Dendritic cell treated with granulocyte-macrophage colony-stimulating factor and Interleukin-4, amounts not matched to agents 40 ng/mL and 50 ng/mL, for 4 days (primary cell): ENCODE data around the gene HDAC7.
A peak's percentile ranks its signal among the peaks of the same experiment; 100 is the strongest.

Source experiments
- H3K27ac Mint-ChIP-seq: one replicate; pipeline ENCODE4 v1.8.0; 2022; ENCODE audit warnings: mild to moderate bottlenecking, mixed read lengths
- H3K27me3 Mint-ChIP-seq: one replicate; pipeline ENCODE4 v1.8.0; 2022; ENCODE audit warnings: mild to moderate bottlenecking, mixed read lengths
- H3K36me3 Mint-ChIP-seq: one replicate; pipeline ENCODE4 v1.8.0; 2022; ENCODE audit warnings: low read depth, mixed read lengths
- H3K4me1 Mint-ChIP-seq: one replicate; pipeline ENCODE4 v1.8.0; 2022; ENCODE audit warnings: low read depth, mixed read lengths
- H3K4me3 Mint-ChIP-seq: one replicate; pipeline ENCODE4 v1.8.0; 2022; ENCODE audit warnings: mild to moderate bottlenecking, moderate library complexity, mixed read lengths
- H3K9me3 Mint-ChIP-seq: one replicate; pipeline ENCODE4 v1.8.0; 2022; ENCODE audit warnings: mixed read lengths
- intact Hi-C: fragments of 100-400 bp; cut with micrococcal nuclease; formaldehyde crosslinking; loops from one replicate; pipeline ENCODE4 v1.15.0; 2022

The HDAC7 gene

DNA sequence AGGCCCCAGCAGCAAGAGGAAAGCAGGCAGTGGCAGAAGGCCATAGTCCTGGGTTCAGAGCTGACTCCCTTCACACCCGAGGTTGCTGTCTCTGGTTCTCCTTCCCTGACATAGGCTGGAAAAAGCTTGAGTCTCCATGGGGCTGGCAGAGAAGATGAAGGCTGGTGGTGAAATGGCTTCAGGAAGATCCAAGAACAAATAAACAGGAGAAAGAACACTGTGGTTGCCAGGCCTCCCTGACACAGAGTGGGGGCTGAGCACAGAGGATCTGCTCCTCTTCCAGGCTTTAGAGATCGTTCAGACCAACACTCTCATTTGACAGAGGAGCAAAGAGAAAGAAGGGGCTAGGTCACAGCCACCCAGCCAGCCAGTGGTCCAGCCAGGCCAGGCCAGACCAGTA, 14.3 kb downstream of the HDAC7 start:
- intact Hi-C loops = no loop called here
- peaks cover 13% of the 10 kb centered on the region for H3K36me3 Mint-ChIP-seq
- no peak overlapping the region for H3K4me3 Mint-ChIP-seq
- H3K27ac Mint-ChIP-seq = peak overlapping the region; percentile 51
- no peaks in the 10 kb centered on the region for H3K9me3 Mint-ChIP-seq
- H3K4me1 Mint-ChIP-seq = peaks cover 97% of the 10 kb centered on the region
- H3K27me3 Mint-ChIP-seq = no peaks in the 10 kb centered on the region

GRCh38 chr12:47804171-47804570, 15.5 kb downstream of the HDAC7 start:
- no peaks in the 10 kb centered on the region for H3K9me3 Mint-ChIP-seq
- H3K36me3 Mint-ChIP-seq = peaks cover 13% of the 10 kb centered on the region
- intact Hi-C loops = no loop called here
- H3K27ac Mint-ChIP-seq = peak overlapping the region; percentile 84
- H3K27me3 Mint-ChIP-seq = no peaks in the 10 kb centered on the region
- peaks cover 97% of the 10 kb centered on the region for H3K4me1 Mint-ChIP-seq
- no peak overlapping the region for H3K4me3 Mint-ChIP-seq

GRCh38 chr12:47803191-47803875, 16.4 kb downstream of the HDAC7 start:
- Mint-ChIP-seq H3K4me3 (peak overlapping the region; percentile 40), H3K36me3 (peaks cover 17% of the 10 kb centered on the region), H3K9me3 (no peaks in the 10 kb centered on the region), H3K27ac (peak overlapping the region; percentile 84), H3K4me1 (peaks cover 91% of the 10 kb centered on the region), H3K27me3 (no peaks in the 10 kb centered on the region)
- intact Hi-C loops = no loop called here

DNA sequence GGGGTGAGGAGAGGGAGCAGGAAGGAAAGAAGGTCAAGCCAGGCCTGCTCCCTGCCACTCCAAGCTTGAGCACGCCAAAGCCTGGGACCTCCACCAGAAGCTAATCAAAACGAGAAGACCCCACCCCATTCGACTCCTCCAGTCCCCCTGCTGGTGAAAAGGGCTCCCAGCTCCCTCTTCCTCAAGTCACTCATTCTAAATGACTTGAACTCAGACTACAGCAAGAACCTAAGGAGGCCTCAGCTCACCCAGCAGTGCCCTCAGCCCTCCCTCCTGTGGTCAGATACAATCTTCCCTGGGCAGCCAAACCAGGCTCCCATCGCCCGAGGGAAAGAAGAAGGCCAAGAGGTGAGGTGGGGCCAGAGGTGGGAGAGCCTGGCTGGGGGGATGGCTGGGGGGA, 17.4 kb downstream of the HDAC7 start:
- intact Hi-C loops = no loop called here
- Mint-ChIP-seq H3K36me3 (peaks cover 27% of the 10 kb centered on the region), H3K9me3 (no peaks in the 10 kb centered on the region), H3K4me1 (peaks cover 86% of the 10 kb centered on the region), H3K27me3 (no peaks in the 10 kb centered on the region), H3K4me3 (peak overlapping the region; percentile 17), H3K27ac (peak overlapping the region; percentile 84)

DNA sequence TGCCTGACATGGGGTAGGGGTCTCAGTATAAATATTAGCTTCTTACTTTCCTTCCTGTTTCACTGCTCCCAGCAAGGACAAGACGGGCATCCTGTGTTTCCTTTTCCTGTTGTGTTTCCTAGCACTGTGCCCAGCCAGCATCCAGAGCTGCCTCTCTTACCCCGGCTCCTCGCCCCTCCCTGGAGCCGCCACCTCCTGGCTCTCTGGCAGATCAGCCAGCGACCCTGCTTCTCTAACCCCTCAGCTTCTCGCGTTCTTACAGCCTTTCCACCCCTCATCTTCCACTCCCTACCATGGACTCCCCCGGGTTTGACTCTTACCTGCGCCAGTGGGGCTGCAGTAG, 17.8 kb downstream of the HDAC7 start:
- Mint-ChIP-seq H3K27ac (peak overlapping the region; percentile 84), H3K27me3 (no peaks in the 10 kb centered on the region), H3K36me3 (peaks cover 31% of the 10 kb centered on the region), H3K4me3 (peak overlapping the region; percentile 17), H3K4me1 (peaks cover 82% of the 10 kb centered on the region), H3K9me3 (no peaks in the 10 kb centered on the region)
- intact Hi-C loops = loop anchor here (2.0 kb wide), 1 partner anchor 35 kb away; no protein-coding TSS in a partner anchor

GRCh38 chr12:47801170-47801903, 18.4 kb downstream of the HDAC7 start:
- Mint-ChIP-seq H3K27ac (peak overlapping the region; percentile 84), H3K4me3 (no peak overlapping the region), H3K27me3 (no peaks in the 10 kb centered on the region), H3K9me3 (no peaks in the 10 kb centered on the region), H3K36me3 (peaks cover 37% of the 10 kb centered on the region), H3K4me1 (peaks cover 76% of the 10 kb centered on the region)
- intact Hi-C loops = loop anchor here (2.0 kb wide), 1 partner anchor 35 kb away; no protein-coding TSS in a partner anchor

GRCh38 chr12:47800582-47800981, 19.1 kb downstream of the HDAC7 start:
- Mint-ChIP-seq H3K36me3 (peaks cover 43% of the 10 kb centered on the region), H3K27ac (peak overlapping the region; percentile 84), H3K4me3 (no peak overlapping the region), H3K27me3 (no peaks in the 10 kb centered on the region), H3K4me1 (peaks cover 72% of the 10 kb centered on the region), H3K9me3 (no peaks in the 10 kb centered on the region)
- intact Hi-C loops = loop anchor here (2.0 kb wide), 1 partner anchor 36 kb away; no protein-coding TSS in a partner anchor

GRCh38 chr12:47799357-47799955, 20.2 kb downstream of the HDAC7 start:
- peaks cover 43% of the 10 kb centered on the region for H3K36me3 Mint-ChIP-seq
- peak overlapping the region; percentile 31 for H3K27ac Mint-ChIP-seq
- H3K27me3 Mint-ChIP-seq = no peaks in the 10 kb centered on the region
- H3K4me3 Mint-ChIP-seq = no peak overlapping the region
- H3K9me3 Mint-ChIP-seq = no peaks in the 10 kb centered on the region
- H3K4me1 Mint-ChIP-seq = peaks cover 60% of the 10 kb centered on the region
- intact Hi-C loops = no loop called here

- no peak overlapping the region for H3K4me3 Mint-ChIP-seq
- no peaks in the 10 kb centered on the region for H3K9me3 Mint-ChIP-seq
- no peaks in the 10 kb centered on the region for H3K27me3 Mint-ChIP-seq
- H3K4me1 Mint-ChIP-seq = peaks cover 50% of the 10 kb centered on the region
- intact Hi-C loops = no loop called here
- no peak overlapping the region for H3K27ac Mint-ChIP-seq
- peaks cover 53% of the 10 kb centered on the region for H3K36me3 Mint-ChIP-seq
Measured at GRCh38 chr12:47798382-47798948, 21.2 kb downstream of the HDAC7 start.

DNA sequence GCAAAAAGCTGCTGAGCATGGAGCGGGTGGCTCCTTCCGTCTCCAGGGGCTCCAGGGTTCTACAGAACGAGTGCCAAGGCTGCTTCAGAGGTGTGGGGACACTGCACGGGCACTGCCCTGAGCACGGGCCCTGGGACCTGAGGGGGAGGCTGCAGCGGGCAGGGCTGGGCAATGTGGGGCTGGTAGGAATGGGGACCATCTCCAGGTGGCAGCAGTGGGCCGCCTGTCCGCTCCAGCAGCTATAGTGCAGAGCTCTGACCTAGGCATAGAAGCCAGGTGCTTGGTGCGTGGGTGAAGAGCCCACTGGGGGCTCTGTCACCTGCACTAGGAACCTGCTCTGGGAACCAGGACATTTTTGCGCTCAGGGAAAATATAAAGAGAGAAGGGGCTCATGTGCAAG, 22.3 kb downstream of the HDAC7 start:
- intact Hi-C loops = no loop called here
- Mint-ChIP-seq H3K27ac (no peak overlapping the region), H3K27me3 (no peaks in the 10 kb centered on the region), H3K4me1 (peaks cover 40% of the 10 kb centered on the region), H3K36me3 (peaks cover 63% of the 10 kb centered on the region), H3K9me3 (no peaks in the 10 kb centered on the region), H3K4me3 (no peak overlapping the region)

DNA sequence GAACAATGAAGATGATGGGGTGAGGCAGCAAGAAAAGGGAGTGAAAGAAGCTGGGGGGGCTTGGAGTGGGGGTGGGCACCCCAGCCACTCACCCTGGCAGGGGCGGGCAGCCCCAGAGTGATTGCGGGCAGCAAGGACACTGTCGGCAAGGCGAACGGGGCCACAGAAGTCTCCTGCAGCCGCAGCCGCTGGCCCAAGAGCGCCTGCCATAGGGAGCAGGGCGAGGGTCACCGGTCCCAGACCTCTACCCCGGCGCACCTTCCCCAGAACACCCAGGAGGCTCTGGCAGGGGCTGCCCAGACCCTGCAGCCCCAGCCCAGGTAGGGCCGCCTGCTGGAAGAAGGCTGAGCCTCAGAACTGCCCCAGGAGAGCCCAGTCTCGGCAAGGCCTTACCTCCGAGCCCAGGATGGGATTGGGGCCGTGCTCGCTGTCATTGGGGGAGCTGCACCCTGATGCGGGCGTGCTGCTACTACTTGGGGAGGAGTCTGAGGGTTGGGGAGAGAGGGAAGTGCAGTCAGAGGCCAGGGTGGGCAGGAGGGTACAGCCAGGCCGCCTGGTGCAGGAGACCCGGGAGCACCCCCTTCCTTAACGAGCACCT, 23.8 kb downstream of the HDAC7 start:
- Mint-ChIP-seq H3K9me3 (no peaks in the 10 kb centered on the region), H3K4me3 (no peak overlapping the region), H3K27ac (no peak overlapping the region), H3K27me3 (no peaks in the 10 kb centered on the region), H3K36me3 (peaks cover 78% of the 10 kb centered on the region), H3K4me1 (peaks cover 30% of the 10 kb centered on the region)
- intact Hi-C loops = no loop called here

DNA sequence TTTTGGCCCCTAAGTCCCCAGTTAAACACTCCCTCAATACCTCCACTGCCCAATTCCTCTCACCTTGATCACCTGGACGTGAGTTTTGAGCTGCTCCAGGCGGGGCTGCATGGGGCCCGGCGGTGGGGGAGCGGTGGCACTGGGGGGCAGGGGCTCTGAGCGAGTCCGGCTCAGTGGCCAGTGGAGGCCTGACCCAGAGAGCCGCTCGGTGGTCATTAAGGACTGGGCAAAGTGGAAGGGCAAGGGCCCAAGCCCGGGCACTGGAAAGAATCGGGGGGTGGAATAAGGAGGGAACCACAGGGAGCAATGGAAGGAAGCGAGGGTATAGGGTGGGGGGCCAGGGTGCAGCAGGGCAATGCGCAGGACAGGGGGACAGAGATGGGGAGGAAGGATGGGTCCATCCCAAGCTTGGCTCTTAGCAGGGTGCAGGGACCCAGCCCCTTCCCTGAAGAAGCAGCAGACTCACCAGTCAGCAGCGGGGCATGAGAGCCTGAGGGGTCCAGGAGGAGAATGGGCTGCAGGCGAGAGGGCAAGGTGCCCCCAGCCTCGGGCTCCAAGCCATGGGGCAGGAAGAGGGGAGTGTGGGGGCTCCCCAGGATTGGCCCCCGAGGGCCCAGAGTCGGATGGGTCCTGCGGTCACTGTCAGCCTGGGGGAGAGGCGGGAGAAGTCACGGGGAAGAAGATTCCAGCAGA, 24.4 kb downstream of the HDAC7 start:
- no peak overlapping the region for H3K27ac Mint-ChIP-seq
- peaks cover 85% of the 10 kb centered on the region for H3K36me3 Mint-ChIP-seq

GRCh38 chr12:47794679-47795078, 25.0 kb downstream of the HDAC7 start:
- Mint-ChIP-seq H3K27me3 (no peaks in the 10 kb centered on the region), H3K36me3 (peaks cover 91% of the 10 kb centered on the region), H3K4me3 (no peak overlapping the region), H3K27ac (no peak overlapping the region), H3K4me1 (peaks cover 26% of the 10 kb centered on the region), H3K9me3 (no peaks in the 10 kb centered on the region)
- intact Hi-C loops = no loop called here

More for the DNA sequence above, 24.4 kb downstream of the HDAC7 start:
- Mint-ChIP-seq H3K4me3 (no peak overlapping the region), H3K4me1 (peaks cover 30% of the 10 kb centered on the region), H3K27me3 (no peaks in the 10 kb centered on the region), H3K9me3 (no peaks in the 10 kb centered on the region)
- intact Hi-C loops = no loop called here
